Ovary (tissue), 9 donors: ENCODE results near the gene KRTAP4-7. TPM values are rescaled to one million over a fixed set of nuclear protein-coding genes. Genes with fewer than 3 reads are reported as not detected.
"Not testable (repeated sequence)": the region's sequence is repeated elsewhere in the genome, so short reads cannot be mapped to it uniquely, and the experiment has no call there.

Source experiments
- DNase-seq, 5 donors: peaks; one replicate each; pipeline ENCODE4 v3.0.0-alpha.2; 2019 to 2020
- H3K27ac ChIP-seq, 2 donors: fragments of 200-600 bp; one replicate each; pipeline versions ENCODE4 v1.5.1 to v1.8.0; 2019 to 2022
- H3K27me3 ChIP-seq: fragments of 200-600 bp; one replicate; pipeline ENCODE4 v1.8.0; 2022
- H3K36me3 ChIP-seq: fragments of 200-600 bp; sonication (generic); one replicate; pipeline ENCODE4 v1.5.1; 2019
- H3K4me1 ChIP-seq: one replicate; pipeline ENCODE4 v1.8.1; 2013; ENCODE audit warnings: mild to moderate bottlenecking, moderate library complexity; ENCODE audit not compliant: insufficient read depth
- H3K4me3 ChIP-seq: fragments of 200-600 bp; sonication (generic); one replicate; pipeline ENCODE4 v1.5.1; 2017
- H3K9me3 ChIP-seq, 2 donors: fragments of 200-600 bp in 1 of 2; sonication (generic) in 1 of 2; one replicate each; pipeline versions ENCODE4 v1.5.1 to v1.8.1; 2013 to 2019; ENCODE audit warnings: mild to moderate bottlenecking in 1 of 2, moderate library complexity in 1 of 2
- CTCF ChIP-seq, 3 donors: fragments of 450-650 bp in 2 of 3; fragments of 200-600 bp in 1 of 3; IDR thresholded peaks; one replicate each; pipeline versions ENCODE4 v1.5.1 to v1.8.0; 2016 to 2022; ENCODE audit warnings: antibody characterized with exemption in 3 of 3, mild to moderate bottlenecking in 1 of 3
- EP300 ChIP-seq: sonication (generic); formaldehyde crosslinking; IDR thresholded peaks from one replicate; pipeline ENCODE4 v1.6.1; 2017; ENCODE audit warnings: antibody characterized with exemption
- POLR2A ChIP-seq: fragments of 450-650 bp; IDR thresholded peaks from one replicate; pipeline ENCODE4 v1.6.1; 2017; ENCODE audit warnings: antibody characterized with exemption, mild to moderate bottlenecking, moderate library complexity
- WGBS, 3 donors: extraction: QIAGEN DNeasy Blood & Tissue Kit in 1 of 3; methylation state at CpG; one replicate each; pipeline versions ENCODE4 v1.1.5 to v1.1.7; 2013 to 2017; 5-methylcytosine and 5-hydroxymethylcytosine counted together
- intact Hi-C, 4 donors: fragments of 100-400 bp; cut with DNase I; formaldehyde crosslinking; loops; one replicate each; pipeline versions ENCODE4 v1.11.0 to v1.15.1; 2022 to 2023
- polyA plus RNA-seq, 2 donors: library from polyadenylated mRNA; stranded (reverse); fragments of 200-250 nt in 1 of 2; fragments of 350-450 nt in 1 of 2; fragmentation: Illumina TruSeq in 1 of 2; extraction: RNeasy Lipid Tissue Mini Kit (QIAGEN cat#74804) in 1 of 2; gene quantifications; one replicate each; pipeline ENCODE4 v1.2.3, GENCODE V29; 2013 to 2014
- total RNA-seq, 7 donors: library from RNA; depleted of rRNA in 2 of 7; stranded (reverse); fragments of >200 nt in 2 of 7; fragmentation: NEBNext Ultra II Directional in 3 of 7; extraction: Animal tissue kit (Norgen Biotek cat#: 25700) in 3 of 7; gene quantifications; one replicate each; pipeline versions ENCODE4 v1.1.0 to v1.2.4, GENCODE V29; 2016 to 2023
- donor health status: DM: no; HTN: no; CAD: no; lungs with moderate emphysema.
- donor health status: DM: no; HTN: no; CAD: no.
- donor health status: Bipolar disorder and iron deficiency.
- donor health status: DM: yes; HTN: yes; CAD: no.
- donor health status: DM: no; HTN: no; CAD: no.
- donor health status: DM: yes; HTN: yes; CAD: no.

The KRTAP4-7 gene
- total and polyA plus RNA-seq, 9 donors = not detected

- Histone ChIP-seq H3K9me3 (no peaks in the 10 kb centered on the region), H3K27ac (no peak overlapping the region), H3K27me3 (no peaks in the 10 kb centered on the region), H3K36me3 (no peaks in the 10 kb centered on the region), H3K4me1 (no peaks in the 10 kb centered on the region), H3K4me3 (no peak overlapping the region)
- DNase-seq = no peak
- TF ChIP-seq EP300 (no peak), CTCF (IDR thresholded peaks at IDR 0.05) (no peak), POLR2A (no peak)
- 78 to 86% (median 80%) methylated on average over 6 of the region's 6 CpGs for WGBS, 3 donors
- intact Hi-C loops = no loop called here
Measured at GRCh38 chr17:41098481-41098880, 14.5 kb downstream of the KRTAP4-7 start.

GRCh38 chr17:41099682-41100480, 15.9 kb downstream of the KRTAP4-7 start:
- DNase-seq, H3K27me3 ChIP-seq, H3K27ac ChIP-seq, H3K4me1 ChIP-seq, H3K9me3 ChIP-seq, H3K36me3 ChIP-seq, H3K4me3 ChIP-seq: not testable (repeated sequence)
- 47 to 65% (median 57%) methylated on average over 7 of the region's 7 CpGs for WGBS, 3 donors
- intact Hi-C loops = loop anchor here in 1 of 4 donors (5.0 kb wide), 1 partner anchor 67 kb away; the partner anchor contains the start of gene KRTAP4-3

- intact Hi-C loops = loop anchor here in 1 of 4 donors (5.0 kb wide), 1 partner anchor 66 kb away; the partner anchor contains the start of gene KRTAP4-3
- Histone ChIP-seq H3K4me1 (no peaks in the 10 kb centered on the region), H3K36me3 (no peaks in the 10 kb centered on the region), H3K9me3 (no peaks in the 10 kb centered on the region), H3K27me3 (no peaks in the 10 kb centered on the region), H3K27ac (no peak within 1 kb of the TSS), H3K4me3 (no peak within 1 kb of the TSS)
- 33 to 46% (median 39%) methylated on average over 9 to 10 of the region's 10 CpGs for WGBS, 3 donors
- DNase-seq = no peak
- no peak for TF ChIP-seq CTCF (IDR thresholded peaks at IDR 0.05)
- TF ChIP-seq EP300 = no peak
- no peak for TF ChIP-seq POLR2A
Measured at GRCh38 chr17:41101586-41102259, 17.8 kb downstream of the KRTAP4-7 start, which contains the start of gene KRTAP4-16. Gene KRTAP4-16 (minus strand): TSS chr17:41102209. CDS start chr17:41102209, 0 bp downstream.

GRCh38 chr17:41103896-41104295, 19.9 kb downstream of the KRTAP4-7 start:
- Histone ChIP-seq H3K4me1 (no peaks in the 10 kb centered on the region), H3K36me3 (no peaks in the 10 kb centered on the region), H3K4me3 (no peak overlapping the region), H3K27ac (no peak overlapping the region), H3K9me3 (no peaks in the 10 kb centered on the region), H3K27me3 (no peaks in the 10 kb centered on the region)
- WGBS, 3 donors = 78 to 91% (median 83%) methylated on average over 1 of the region's 1 CpG
- DNase-seq = no peak
- TF ChIP-seq EP300 (no peak), CTCF (IDR thresholded peaks at IDR 0.05) (no peak), POLR2A (no peak)
- intact Hi-C loops = loop anchor here in 1 of 4 donors (5.0 kb wide), 1 partner anchor 63 kb away; the partner anchor contains the start of gene KRTAP4-3

GRCh38 chr17:41104386-41105038, 20.6 kb downstream of the KRTAP4-7 start:
- H3K4me1 ChIP-seq, H3K27me3 ChIP-seq, DNase-seq, H3K27ac ChIP-seq, H3K36me3 ChIP-seq, H3K9me3 ChIP-seq, H3K4me3 ChIP-seq: not testable (repeated sequence)
- intact Hi-C loops = loop anchor here in 1 of 4 donors (5.0 kb wide), 1 partner anchor 63 kb away; the partner anchor contains the start of gene KRTAP4-3
- WGBS, 3 donors = 76 to 88% (median 82%) methylated on average over 2 of the region's 2 CpGs

- DNase-seq, H3K36me3 ChIP-seq, H3K4me1 ChIP-seq, intact Hi-C loops, H3K4me3 ChIP-seq, H3K27ac ChIP-seq, H3K9me3 ChIP-seq, H3K27me3 ChIP-seq: not testable (repeated sequence)
- 53 to 66% (median 59%) methylated on average over 4 to 10 of the region's 10 CpGs for WGBS, 3 donors
Measured at GRCh38 chr17:41105347-41105746, 21.4 kb downstream of the KRTAP4-7 start, which contains the start of gene KRTAP4-9. Gene KRTAP4-9 (plus strand): TSS chr17:41105389. CDS start chr17:41105389, 0 bp downstream.
